GM08714 (cell line): ENCODE measurements around the gene EXOC4.

ENCODE experiments used
- H3K4me3 ChIP-seq: fragments of 200-500 bp; sonication (Bioruptor generic); 2 replicates; pipeline ENCODE4 v1.5.1; 2014; ENCODE audit warnings: mild to moderate bottlenecking, low read length, inconsistent platforms
- ZNF274 ChIP-seq: IDR thresholded peaks from 2 replicates; pipeline ENCODE4 v1.6.1; 2012; ENCODE audit warnings: mild to moderate bottlenecking, low read depth, low read length

The EXOC4 gene

GRCh38 chr7:133664528-133664927, 411.6 kb downstream of the EXOC4 start:
- no peak for TF ChIP-seq ZNF274
- no peak overlapping the region for H3K4me3 ChIP-seq

- no peak overlapping the region for H3K4me3 ChIP-seq
- TF ChIP-seq ZNF274: no peak
Measured at GRCh38 chr7:133668296-133669060, 415.6 kb downstream of the EXOC4 start.

- no peak overlapping the region for H3K4me3 ChIP-seq
- no peak for TF ChIP-seq ZNF274
Measured at GRCh38 chr7:133669061-133669455, 416.2 kb downstream of the EXOC4 start.

- no peak for TF ChIP-seq ZNF274
- no peak overlapping the region for H3K4me3 ChIP-seq
Measured at GRCh38 chr7:133670250-133670649, 417.4 kb downstream of the EXOC4 start.

- TF ChIP-seq ZNF274: no peak
- H3K4me3 ChIP-seq: no peak overlapping the region
Measured at GRCh38 chr7:133672866-133673265, 420.0 kb downstream of the EXOC4 start.

GRCh38 chr7:133674079-133674763, 421.3 kb downstream of the EXOC4 start:
- H3K4me3 ChIP-seq: no peak overlapping the region
- no peak for TF ChIP-seq ZNF274

- no peak for TF ChIP-seq ZNF274
- no peak overlapping the region for H3K4me3 ChIP-seq
Measured at GRCh38 chr7:133675510-133676218, 422.8 kb downstream of the EXOC4 start.

- TF ChIP-seq ZNF274: no peak
- no peak overlapping the region for H3K4me3 ChIP-seq
Measured at GRCh38 chr7:133676805-133677370, 424.0 kb downstream of the EXOC4 start.

- TF ChIP-seq ZNF274: no peak
- no peak overlapping the region for H3K4me3 ChIP-seq
Measured at GRCh38 chr7:133678137-133678814, 425.4 kb downstream of the EXOC4 start.

GRCh38 chr7:133679977-133680376, 427.1 kb downstream of the EXOC4 start:
- no peak overlapping the region for H3K4me3 ChIP-seq

GRCh38 chr7:133681529-133681928, 428.7 kb downstream of the EXOC4 start:
- no peak overlapping the region for H3K4me3 ChIP-seq
- TF ChIP-seq ZNF274: no peak

More at GRCh38 chr7:133679977-133680376, 427.1 kb downstream of the EXOC4 start:
- TF ChIP-seq ZNF274: no peak

- TF ChIP-seq ZNF274: no peak
- H3K4me3 ChIP-seq: no peak overlapping the region
Measured at GRCh38 chr7:133682364-133683181, 429.7 kb downstream of the EXOC4 start.

GRCh38 chr7:133683182-133683454, 430.2 kb downstream of the EXOC4 start:
- no peak for TF ChIP-seq ZNF274
- H3K4me3 ChIP-seq: no peak overlapping the region
